ENCODE measurements around the gene ABCD1. TPM values are rescaled to one million over a fixed set of nuclear protein-coding genes. Genes with fewer than 3 reads are reported as not detected.

The ABCD1 gene
- total and polyA plus RNA-seq, 2 donors from 2014 or later, result 5.2 to 13.7 TPM

GRCh38 chrX:153706799-153707198 lies 17.9 kb upstream of the ABCD1 start:
- no peak overlapping the region for H3K9ac ChIP-seq (ENCODE audit: low read length in 3 of 3)
- no peaks in the 10 kb centered on the region for H3K9me3 ChIP-seq (ENCODE audit: control insufficient read depth in 2 of 3, insufficient read depth in 1 of 3, low read length in 3 of 3)
- H3K4me1 ChIP-seq (ENCODE audit: control insufficient read depth in 2 of 3, insufficient read depth in 2 of 3, low read depth in 1 of 3, low read length in 3 of 3), result peaks cover 0 to 11% (median 0%) of the 10 kb centered on the region in 3 donors
- no peaks in the 10 kb centered on the region for H3K27me3 ChIP-seq (ENCODE audit: control insufficient read depth, insufficient read depth, low read length)
- no peak for FAIRE-seq
- no peak for TF ChIP-seq CTCF (IDR thresholded peaks at IDR 0.05; ENCODE audit: borderline replicate concordance, extremely low read depth, insufficient read depth)
- H3K36me3 ChIP-seq (ENCODE audit: control insufficient read depth in 2 of 3, insufficient read depth in 3 of 3, low read length in 3 of 3), result no peaks in the 10 kb centered on the region
- peak in 1 of 5 donors; percentile 33 for DNase-seq
- no peak overlapping the region for H3K27ac ChIP-seq (ENCODE audit: low read depth in 2 of 2, low read length in 2 of 2)
- no peak overlapping the region for H3K4me3 ChIP-seq (ENCODE audit: low read length in 3 of 3)
- intact Hi-C loops (cut with DNase I), result no loop called here

- H3K9ac ChIP-seq (ENCODE audit: low read length in 3 of 3), result no peak overlapping the region
- H3K9me3 ChIP-seq (ENCODE audit: control insufficient read depth in 2 of 3, insufficient read depth in 1 of 3, low read length in 3 of 3), result no peaks in the 10 kb centered on the region
- intact Hi-C loops (cut with DNase I), result no loop called here
- H3K27me3 ChIP-seq (ENCODE audit: control insufficient read depth, insufficient read depth, low read length), result no peaks in the 10 kb centered on the region
- TF ChIP-seq CTCF (IDR thresholded peaks at IDR 0.05; ENCODE audit: borderline replicate concordance, extremely low read depth, insufficient read depth), result no peak
- peak in 1 of 5 donors; percentile 66 for DNase-seq
- H3K4me3 ChIP-seq (ENCODE audit: low read length in 3 of 3), result no peak overlapping the region
- FAIRE-seq, result no peak
- H3K36me3 ChIP-seq (ENCODE audit: control insufficient read depth in 2 of 3, insufficient read depth in 3 of 3, low read length in 3 of 3), result no peaks in the 10 kb centered on the region
- H3K4me1 ChIP-seq (ENCODE audit: control insufficient read depth in 2 of 3, insufficient read depth in 2 of 3, low read depth in 1 of 3, low read length in 3 of 3), result peaks cover 0 to 10% (median 0%) of the 10 kb centered on the region in 3 donors
- H3K27ac ChIP-seq (ENCODE audit: low read depth in 2 of 2, low read length in 2 of 2), result no peak overlapping the region
These were observed 17.2 kb upstream of the ABCD1 start for GRCh38 chrX:153707406-153707805.

- H3K27me3 ChIP-seq (ENCODE audit: control insufficient read depth, insufficient read depth, low read length), result no peaks in the 10 kb centered on the region
- TF ChIP-seq CTCF (IDR thresholded peaks at IDR 0.05; ENCODE audit: borderline replicate concordance, extremely low read depth, insufficient read depth), result peak; percentile 54
- H3K4me3 ChIP-seq (ENCODE audit: low read length in 3 of 3), result no peak overlapping the region
- H3K9me3 ChIP-seq (ENCODE audit: control insufficient read depth in 2 of 3, insufficient read depth in 1 of 3, low read length in 3 of 3), result no peaks in the 10 kb centered on the region
- DNase-seq (peak; percentile 82 to 88 (median 86)), FAIRE-seq (no peak)
- H3K36me3 ChIP-seq (ENCODE audit: control insufficient read depth in 2 of 3, insufficient read depth in 3 of 3, low read length in 3 of 3), result peaks cover 0 to 3% (median 0%) of the 10 kb centered on the region in 3 donors
- intact Hi-C loops (cut with DNase I), result no loop called here
- H3K27ac ChIP-seq (ENCODE audit: low read depth in 2 of 2, low read length in 2 of 2), result no peak overlapping the region
- peaks cover 0 to 3% (median 0%) of the 10 kb centered on the region in 3 donors for H3K4me1 ChIP-seq (ENCODE audit: control insufficient read depth in 2 of 3, insufficient read depth in 2 of 3, low read depth in 1 of 3, low read length in 3 of 3)
- H3K9ac ChIP-seq (ENCODE audit: low read length in 3 of 3), result no peak overlapping the region
These were observed 16.2 kb upstream of the ABCD1 start for GRCh38 chrX:153708415-153708814.
